Gastroesophageal sphincter (tissue), 4 donors: ENCODE measurements around the gene ZNF396. TPM values are rescaled to one million over a fixed set of nuclear protein-coding genes. Genes with fewer than 3 reads are reported as not detected.

ENCODE experiments used
- ATAC-seq: fragments of 150-250 bp; one replicate; pipeline ENCODE4 v1.9.1; 2016; ENCODE audit warnings: mild to moderate bottlenecking, moderate library complexity
- H3K27ac ChIP-seq, 4 donors: fragments of 200-600 bp; sonication (generic) in 3 of 4; 1 replicate in 3 of 4; 2 replicates in 1 of 4; pipeline ENCODE4 v1.5.1; 2016 to 2019
- H3K27me3 ChIP-seq: fragments of 200-600 bp; sonication (generic); one replicate; pipeline ENCODE4 v1.5.1; 2019
- H3K36me3 ChIP-seq, 2 donors: fragments of 200-600 bp; sonication (generic); one replicate each; pipeline ENCODE4 v1.5.1; 2019; ENCODE audit warnings: control low read depth in 1 of 2
- H3K4me1 ChIP-seq, 3 donors: fragments of 200-600 bp; sonication (generic); 1 replicate in 2 of 3; 2 replicates in 1 of 3; pipeline ENCODE4 v1.5.1; 2016 to 2019; ENCODE audit warnings: control low read depth in 2 of 3
- H3K4me3 ChIP-seq, 2 donors: fragments of 200-600 bp; sonication (generic); one replicate each; pipeline ENCODE4 v1.5.1; 2019; ENCODE audit warnings: mild to moderate bottlenecking in 1 of 2, moderate library complexity in 1 of 2
- H3K9me3 ChIP-seq, 3 donors: fragments of 200-600 bp; sonication (generic); one replicate each; pipeline ENCODE4 v1.5.1; 2017 to 2019; ENCODE audit warnings: control low read depth in 2 of 3
- EP300 ChIP-seq: sonication (generic); formaldehyde crosslinking; IDR thresholded peaks from one replicate; pipeline ENCODE4 v1.6.1; 2017; ENCODE audit warnings: antibody characterized with exemption, mild to moderate bottlenecking
- POLR2A ChIP-seq, 2 donors: fragments of 450-650 bp; IDR thresholded peaks; one replicate each; pipeline ENCODE4 v1.6.1; 2017; ENCODE audit warnings: antibody characterized with exemption in 2 of 2, mild to moderate bottlenecking in 2 of 2, moderate library complexity in 1 of 2
- POLR2AphosphoS5 ChIP-seq: sonication (generic); formaldehyde crosslinking; IDR thresholded peaks from one replicate; pipeline ENCODE4 v1.6.1; 2017; ENCODE audit warnings: antibody characterized with exemption
- WGBS, 2 donors: methylation state at CpG; one replicate each; pipeline ENCODE4 v1.1.5; 2018; ENCODE audit warnings: low coverage in 1 of 2; 5-methylcytosine and 5-hydroxymethylcytosine counted together
- total RNA-seq, 4 donors: library from RNA; depleted of rRNA; stranded (reverse); fragments of >200 nt; gene quantifications; one replicate each; pipeline ENCODE4 v1.1.0, GENCODE V29; 2016
- TF ChIP-seq, protein P1 (sequence below), 4 experiments: fragments of 200-600 bp in 2 of 4; fragments of 450-650 bp in 2 of 4; sonication (generic) in 1 of 4; IDR thresholded peaks; one replicate each; pipeline ENCODE4 v1.5.1; 2017 to 2019; ENCODE audit warnings: antibody characterized with exemption in 4 of 4, mild to moderate bottlenecking in 2 of 4, moderate library complexity in 2 of 4

Gene ZNF396
- total RNA-seq, 4 donors from 2014 or later, result 2.2 to 4.1 (median 3.1) TPM

DNA sequence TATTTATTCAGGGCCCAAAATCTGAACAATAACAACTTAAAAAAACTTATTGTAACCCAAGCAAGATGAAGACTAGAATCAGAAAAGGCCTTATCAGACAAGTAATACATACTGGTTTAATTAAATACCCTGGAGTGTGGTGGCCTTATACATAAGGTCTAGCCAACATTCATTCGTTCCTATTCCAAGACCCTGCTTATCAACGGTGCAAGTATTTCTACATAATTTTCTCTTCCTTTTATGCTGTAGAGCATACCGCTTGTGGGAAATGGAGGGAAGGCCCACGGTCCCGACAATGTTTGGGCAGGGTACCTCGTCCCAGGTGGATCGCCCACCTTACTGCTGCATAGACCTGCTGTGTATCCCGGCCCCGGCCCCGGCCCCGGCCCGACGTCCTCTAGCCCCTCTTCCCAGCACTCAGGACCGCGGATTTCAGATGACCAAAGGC, 33.6 kb downstream of the ZNF396 start:
- no peak for ATAC-seq
- Histone ChIP-seq H3K4me3 (peak overlapping the region; percentile 90 to 93), H3K9me3 (no peaks in the 10 kb centered on the region), H3K4me1 (peaks cover 0 to 57% (median 7%) of the 10 kb centered on the region in 3 donors), H3K27me3 (no peaks in the 10 kb centered on the region), H3K36me3 (peaks cover 13 to 21% of the 10 kb centered on the region in 2 donors), H3K27ac (peak overlapping the region; percentile 97 to 99 (median 99))
- TF ChIP-seq, protein P1, sequence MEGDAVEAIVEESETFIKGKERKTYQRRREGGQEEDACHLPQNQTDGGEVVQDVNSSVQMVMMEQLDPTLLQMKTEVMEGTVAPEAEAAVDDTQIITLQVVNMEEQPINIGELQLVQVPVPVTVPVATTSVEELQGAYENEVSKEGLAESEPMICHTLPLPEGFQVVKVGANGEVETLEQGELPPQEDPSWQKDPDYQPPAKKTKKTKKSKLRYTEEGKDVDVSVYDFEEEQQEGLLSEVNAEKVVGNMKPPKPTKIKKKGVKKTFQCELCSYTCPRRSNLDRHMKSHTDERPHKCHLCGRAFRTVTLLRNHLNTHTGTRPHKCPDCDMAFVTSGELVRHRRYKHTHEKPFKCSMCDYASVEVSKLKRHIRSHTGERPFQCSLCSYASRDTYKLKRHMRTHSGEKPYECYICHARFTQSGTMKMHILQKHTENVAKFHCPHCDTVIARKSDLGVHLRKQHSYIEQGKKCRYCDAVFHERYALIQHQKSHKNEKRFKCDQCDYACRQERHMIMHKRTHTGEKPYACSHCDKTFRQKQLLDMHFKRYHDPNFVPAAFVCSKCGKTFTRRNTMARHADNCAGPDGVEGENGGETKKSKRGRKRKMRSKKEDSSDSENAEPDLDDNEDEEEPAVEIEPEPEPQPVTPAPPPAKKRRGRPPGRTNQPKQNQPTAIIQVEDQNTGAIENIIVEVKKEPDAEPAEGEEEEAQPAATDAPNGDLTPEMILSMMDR (IDR thresholded peaks at IDR 0.05), result no peak
- TF ChIP-seq POLR2AphosphoS5, result no peak
- TF ChIP-seq EP300, result no peak
- no peak for TF ChIP-seq POLR2A (IDR thresholded peaks at IDR 0.05)
- 0% methylated on average over 5 of the region's 15 CpGs for WGBS, 2 donors

- peaks cover 37 to 83% of the 10 kb centered on the region in 2 donors for H3K36me3 ChIP-seq
- no peaks in the 10 kb centered on the region for H3K27me3 ChIP-seq
- TF ChIP-seq EP300, result no peak
- no peak for TF ChIP-seq POLR2A (IDR thresholded peaks at IDR 0.05)
- no peak for TF ChIP-seq POLR2AphosphoS5
- TF ChIP-seq, protein P1 (IDR thresholded peaks at IDR 0.05), result no peak
- H3K4me1 ChIP-seq, result peaks cover 0 to 55% (median 0%) of the 10 kb centered on the region in 3 donors
- H3K27ac ChIP-seq, result no peak overlapping the region
- no peak overlapping the region for H3K4me3 ChIP-seq
- no peak for ATAC-seq
- WGBS, 2 donors, result 86 to 90% methylated on average over 5 of the region's 5 CpGs
- no peaks in the 10 kb centered on the region for H3K9me3 ChIP-seq
Measured at GRCh38 chr18:35337286-35337685, 39.9 kb downstream of the ZNF396 start.

- Histone ChIP-seq H3K4me3 (no peak overlapping the region), H3K9me3 (no peaks in the 10 kb centered on the region), H3K4me1 (peaks cover 0 to 41% (median 0%) of the 10 kb centered on the region in 3 donors), H3K27ac (no peak overlapping the region), H3K36me3 (peaks cover 37 to 95% of the 10 kb centered on the region in 2 donors), H3K27me3 (no peaks in the 10 kb centered on the region)
- 75 to 83% methylated on average over 3 to 4 of the region's 4 CpGs for WGBS, 2 donors
- TF ChIP-seq POLR2AphosphoS5 (no peak), POLR2A (IDR thresholded peaks at IDR 0.05) (no peak), EP300 (no peak)
- TF ChIP-seq, protein P1 (IDR thresholded peaks at IDR 0.05), result no peak
- no peak for ATAC-seq
Measured at GRCh38 chr18:35335866-35336265, 41.3 kb downstream of the ZNF396 start.

DNA sequence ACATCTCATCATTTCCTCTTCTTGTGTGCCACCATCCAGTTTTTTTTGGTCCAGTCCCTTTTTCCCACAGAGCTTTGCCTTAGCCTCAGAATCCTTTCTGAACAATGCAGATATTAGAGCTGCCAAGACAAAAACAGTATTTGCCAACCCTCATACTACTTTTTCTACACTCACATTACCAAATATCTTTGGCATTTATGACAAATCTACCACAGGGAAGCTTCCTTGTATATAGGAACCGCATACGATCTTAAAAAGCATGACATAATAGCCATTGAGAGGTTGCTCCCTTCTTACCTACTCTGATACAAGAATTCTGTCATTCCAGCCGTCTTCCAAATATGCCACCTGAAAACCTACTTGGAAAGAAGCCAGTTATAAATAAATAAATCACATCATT, 42.3 kb downstream of the ZNF396 start:
- Histone ChIP-seq H3K36me3 (peaks cover 37 to 87% of the 10 kb centered on the region in 2 donors), H3K27ac (peak overlapping the region in 1 of 4 donors; percentile 18), H3K27me3 (no peaks in the 10 kb centered on the region), H3K4me1 (peaks cover 0 to 30% (median 0%) of the 10 kb centered on the region in 3 donors), H3K9me3 (no peaks in the 10 kb centered on the region), H3K4me3 (no peak overlapping the region)
- TF ChIP-seq, protein P1 (IDR thresholded peaks at IDR 0.05), result no peak
- no peak for TF ChIP-seq EP300
- no peak for TF ChIP-seq POLR2A (IDR thresholded peaks at IDR 0.05)
- 70 to 79% methylated on average over 3 of the region's 3 CpGs for WGBS, 2 donors
- no peak for ATAC-seq

DNA sequence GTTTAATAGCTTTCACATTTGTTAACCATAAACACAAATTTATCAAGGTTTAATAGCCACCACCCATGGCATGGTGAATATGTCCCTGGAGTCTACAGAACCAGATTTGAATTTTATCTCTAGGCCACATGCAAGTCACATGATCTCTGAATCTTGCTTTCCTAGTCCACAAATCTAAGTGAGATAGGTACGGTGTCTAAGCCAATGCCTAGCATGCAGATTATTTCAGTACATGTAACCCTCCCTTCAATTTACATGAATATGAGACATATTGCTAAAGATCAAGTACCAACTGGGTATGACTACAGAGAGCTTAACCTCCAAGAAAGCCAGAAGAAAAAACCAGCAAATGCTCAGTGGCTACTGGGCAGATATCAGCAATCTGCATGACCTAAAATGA, 42.9 kb downstream of the ZNF396 start:
- Histone ChIP-seq H3K4me3 (no peak overlapping the region), H3K27ac (no peak overlapping the region), H3K9me3 (no peaks in the 10 kb centered on the region), H3K4me1 (peaks cover 0 to 24% (median 0%) of the 10 kb centered on the region in 3 donors), H3K27me3 (no peaks in the 10 kb centered on the region), H3K36me3 (peaks cover 31 to 81% of the 10 kb centered on the region in 2 donors)
- TF ChIP-seq EP300 (no peak), POLR2AphosphoS5 (no peak)
- 100% methylated on average over 1 of the region's 1 CpG; no CpG with 5 or more reads in 1 of the 2 donors for WGBS, 2 donors
- ATAC-seq, result no peak
